ENCODE results near the gene CNRIP1.
"Not testable (repeated sequence)": the region's sequence is repeated elsewhere in the genome, so short reads cannot be mapped to it uniquely, and the experiment has no call there.

Gene CNRIP1

GRCh38 chr2:68351997-68352396 is 32.2 kb upstream of the CNRIP1 start:
- H3K4me3 ChIP-seq (ENCODE audit: severe bottlenecking) = no peak overlapping the region
- no peak for ATAC-seq (ENCODE audit: low read depth)

GRCh38 chr2:68349091-68349490 is 29.3 kb upstream of the CNRIP1 start:
- H3K36me3 ChIP-seq (ENCODE audit: low read depth); ATAC-seq (ENCODE audit: low read depth); H3K9me3 ChIP-seq (ENCODE audit: severe bottlenecking); H3K4me3 ChIP-seq (ENCODE audit: severe bottlenecking); H3K27ac ChIP-seq (ENCODE audit: poor library complexity, severe bottlenecking); H3K4me1 ChIP-seq (ENCODE audit: insufficient read depth, poor library complexity, severe bottlenecking); H3K27me3 ChIP-seq (ENCODE audit: insufficient read depth, poor library complexity, severe bottlenecking); DNase-seq (ENCODE audit: low spot score): not testable (repeated sequence)

More at GRCh38 chr2:68351997-68352396, 32.2 kb upstream of the CNRIP1 start:
- TF ChIP-seq CTCF (IDR thresholded peaks at IDR 0.05; ENCODE audit: poor library complexity, severe bottlenecking) = no peak
- Histone ChIP-seq H3K9me3 (ENCODE audit: severe bottlenecking) (no peaks in the 10 kb centered on the region), H3K27ac (ENCODE audit: poor library complexity, severe bottlenecking) (no peak overlapping the region), H3K36me3 (ENCODE audit: low read depth) (no peaks in the 10 kb centered on the region), H3K27me3 (ENCODE audit: insufficient read depth, poor library complexity, severe bottlenecking) (no peaks in the 10 kb centered on the region), H3K4me1 (ENCODE audit: insufficient read depth, poor library complexity, severe bottlenecking) (peaks cover 10% of the 10 kb centered on the region)
- no peak for DNase-seq (ENCODE audit: low spot score)

- no peak overlapping the region for H3K27ac ChIP-seq (ENCODE audit: poor library complexity, severe bottlenecking)
- TF ChIP-seq CTCF (IDR thresholded peaks at IDR 0.05; ENCODE audit: poor library complexity, severe bottlenecking) = no peak
- ATAC-seq (ENCODE audit: low read depth) (no peak), DNase-seq (ENCODE audit: low spot score) (no peak)
- no peak overlapping the region for H3K4me3 ChIP-seq (ENCODE audit: severe bottlenecking)
- no peaks in the 10 kb centered on the region for H3K27me3 ChIP-seq (ENCODE audit: insufficient read depth, poor library complexity, severe bottlenecking)
- H3K36me3 ChIP-seq (ENCODE audit: low read depth) = no peaks in the 10 kb centered on the region
- H3K4me1 ChIP-seq (ENCODE audit: insufficient read depth, poor library complexity, severe bottlenecking) = peaks cover 5% of the 10 kb centered on the region
- no peaks in the 10 kb centered on the region for H3K9me3 ChIP-seq (ENCODE audit: severe bottlenecking)
Measured at GRCh38 chr2:68345129-68345875, 25.6 kb upstream of the CNRIP1 start.

GRCh38 chr2:68344031-68344430 is 24.3 kb upstream of the CNRIP1 start:
- H3K4me3 ChIP-seq (ENCODE audit: severe bottlenecking) = no peak overlapping the region
- ATAC-seq (ENCODE audit: low read depth) (no peak), DNase-seq (ENCODE audit: low spot score) (no peak)
- no peaks in the 10 kb centered on the region for H3K27me3 ChIP-seq (ENCODE audit: insufficient read depth, poor library complexity, severe bottlenecking)
- H3K9me3 ChIP-seq (ENCODE audit: severe bottlenecking) = no peaks in the 10 kb centered on the region
- peaks cover 5% of the 10 kb centered on the region for H3K4me1 ChIP-seq (ENCODE audit: insufficient read depth, poor library complexity, severe bottlenecking)
- no peak overlapping the region for H3K27ac ChIP-seq (ENCODE audit: poor library complexity, severe bottlenecking)
- no peaks in the 10 kb centered on the region for H3K36me3 ChIP-seq (ENCODE audit: low read depth)
- no peak for TF ChIP-seq CTCF (IDR thresholded peaks at IDR 0.05; ENCODE audit: poor library complexity, severe bottlenecking)

GRCh38 chr2:68342470-68342869 is 22.7 kb upstream of the CNRIP1 start:
- Histone ChIP-seq H3K4me3 (ENCODE audit: severe bottlenecking) (no peak overlapping the region), H3K27ac (ENCODE audit: poor library complexity, severe bottlenecking) (no peak overlapping the region), H3K27me3 (ENCODE audit: insufficient read depth, poor library complexity, severe bottlenecking) (no peaks in the 10 kb centered on the region), H3K9me3 (ENCODE audit: severe bottlenecking) (no peaks in the 10 kb centered on the region), H3K36me3 (ENCODE audit: low read depth) (no peaks in the 10 kb centered on the region), H3K4me1 (ENCODE audit: insufficient read depth, poor library complexity, severe bottlenecking) (peaks cover 5% of the 10 kb centered on the region)
- DNase-seq (ENCODE audit: low spot score) (no peak), ATAC-seq (ENCODE audit: low read depth) (no peak; the same call in 2 of the 3 replicates)
- no peak for TF ChIP-seq CTCF (IDR thresholded peaks at IDR 0.05; ENCODE audit: poor library complexity, severe bottlenecking)

All from RWPE2 (cell line).